ENCODE results near the gene DMAC2.
"Not testable (repeated sequence)": the region's sequence is repeated elsewhere in the genome, so short reads cannot be mapped to it uniquely, and the experiment has no call there.

Gene DMAC2

GRCh38 chr19:41439441-41440222 is at the start of gene DMAC2:
Gene DMAC2 (minus strand): TSS chr19:41439912. CDS start chr19:41439899, 13 bp downstream.
- DNase-seq = peak; percentile 99

GRCh38 chr19:41486953-41487352 is 47.2 kb upstream of the DMAC2 start:
- DNase-seq = not testable (repeated sequence)

GRCh38 chr19:41484822-41485221 is 45.1 kb upstream of the DMAC2 start:
- DNase-seq = no peak

DNA sequence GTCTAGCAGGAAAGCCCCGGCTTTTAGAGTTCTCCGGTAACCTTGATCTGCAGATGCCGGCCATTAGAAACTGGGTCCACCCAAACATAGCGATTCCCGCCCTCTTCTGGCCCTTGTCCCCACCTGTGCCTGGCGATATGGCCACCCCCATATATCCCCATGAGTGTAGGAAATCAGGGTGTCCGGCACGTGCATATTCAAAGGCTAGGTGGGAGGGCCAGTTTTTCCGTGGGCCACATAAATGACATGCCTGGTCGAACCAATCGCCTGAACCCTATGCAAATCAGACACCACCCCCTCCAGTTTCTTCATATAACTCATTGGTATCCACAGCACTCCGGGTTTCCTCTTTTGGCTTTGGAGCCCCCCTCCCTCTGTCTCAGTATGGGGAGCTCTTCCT is 40.6 kb upstream of the DMAC2 start:
- DNase-seq = peak; percentile 20

DNA sequence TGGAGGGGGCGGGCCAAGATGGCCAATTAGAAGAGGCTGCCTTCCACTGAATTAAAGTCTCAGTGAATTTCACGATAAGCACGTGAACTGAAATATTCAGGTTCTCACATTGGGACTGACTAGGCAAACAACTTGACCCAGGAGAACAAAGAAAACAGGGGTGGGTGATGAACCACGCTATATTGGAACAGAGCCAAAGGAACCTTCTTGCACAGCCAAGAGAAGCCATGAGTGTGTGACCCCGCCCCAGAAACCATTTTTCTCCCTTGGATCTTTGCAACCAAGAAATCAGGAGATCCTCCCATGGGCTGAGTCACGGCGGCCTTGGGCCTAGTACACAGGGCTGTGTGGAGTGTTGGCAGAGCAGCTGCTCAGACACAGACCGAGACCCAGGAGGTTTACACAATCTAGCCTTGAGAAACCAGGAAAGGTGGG is 40.1 kb upstream of the DMAC2 start:
- DNase-seq = peak; percentile 14

GRCh38 chr19:41478875-41479756 is 39.4 kb upstream of the DMAC2 start:
- DNase-seq = no peak

DNA sequence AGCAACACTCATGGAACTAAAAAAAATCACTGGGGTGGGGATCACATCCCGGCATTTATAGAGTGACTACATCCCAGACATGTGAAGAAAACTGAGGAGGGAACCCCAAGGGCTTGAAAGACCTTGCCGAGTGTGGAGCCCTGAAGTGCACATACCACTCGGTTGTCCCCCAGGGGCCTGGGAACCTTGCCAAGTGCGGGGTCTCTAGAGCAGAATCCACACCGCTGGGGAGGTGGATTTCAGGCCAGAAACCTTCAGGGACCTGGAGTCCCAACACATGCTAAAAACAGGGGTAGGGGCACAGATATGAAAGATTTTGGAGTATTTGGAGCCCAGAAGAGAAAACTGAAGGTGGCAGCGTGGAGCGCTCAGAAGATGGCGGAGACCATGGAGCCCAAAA is 38.5 kb upstream of the DMAC2 start:
- no peak for DNase-seq

DNA sequence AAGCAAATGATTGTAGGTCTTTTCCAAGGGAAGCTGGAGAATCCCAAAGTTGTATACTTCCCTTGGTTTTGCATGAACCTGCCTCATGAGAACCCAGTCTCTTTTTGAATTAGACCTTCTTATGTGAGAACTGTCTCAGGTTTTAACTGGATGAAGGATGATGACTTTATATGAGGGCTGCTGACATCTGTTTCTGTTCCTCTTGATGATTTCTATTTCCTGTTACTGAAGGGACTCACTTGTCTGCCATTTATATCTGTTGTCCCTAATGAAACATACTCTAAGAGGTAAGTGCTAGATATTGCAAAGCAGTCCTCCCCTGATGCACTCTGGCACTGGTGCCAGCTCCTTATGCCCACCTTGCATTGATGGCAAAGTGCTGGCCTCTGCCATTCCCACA is 36.9 kb upstream of the DMAC2 start:
- peak; percentile 57 for DNase-seq

DNA sequence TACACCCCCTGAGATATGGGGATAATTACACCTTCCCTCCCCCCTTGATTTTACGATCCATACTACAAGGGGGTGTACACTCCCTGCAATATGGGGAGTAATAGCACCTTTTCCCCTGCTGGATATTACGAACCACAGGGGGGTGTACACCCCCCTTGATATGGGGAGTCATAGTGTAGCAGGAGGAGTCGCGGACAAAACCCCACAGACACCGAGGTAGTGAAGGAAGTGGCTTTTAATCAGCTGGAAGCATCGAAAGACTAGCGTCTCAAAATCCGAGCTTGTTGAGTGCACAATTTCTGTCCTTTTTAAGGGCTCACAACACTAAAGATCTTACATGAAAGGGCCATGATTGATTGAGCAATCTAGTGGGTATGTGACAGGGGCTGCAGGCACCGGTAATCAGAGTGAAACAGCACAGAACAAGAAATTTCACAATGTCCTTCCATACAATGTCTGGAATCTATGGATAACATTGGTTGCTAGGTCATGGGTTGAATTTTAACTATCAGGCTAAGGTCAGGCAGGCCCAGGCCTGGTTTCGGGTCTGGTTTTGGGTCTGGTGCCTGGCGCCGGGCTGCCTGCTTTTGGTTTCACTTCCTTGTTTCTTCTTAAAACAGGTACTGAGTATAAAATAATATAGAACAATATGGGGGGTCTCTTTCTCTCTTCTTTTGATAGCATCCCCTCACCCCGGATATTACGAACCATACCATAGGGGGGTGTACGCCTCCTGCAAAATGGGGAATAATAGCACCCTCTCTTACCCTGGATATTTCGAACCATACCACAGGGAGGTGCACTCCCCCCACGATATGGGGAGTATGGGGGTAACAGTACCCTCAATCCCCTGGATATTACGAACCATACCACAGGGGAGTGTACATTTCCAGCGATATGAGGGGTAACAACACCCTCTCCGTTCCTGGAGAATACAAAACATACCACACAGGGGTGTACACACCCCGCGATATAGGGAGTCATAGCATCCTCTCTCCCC is 23.8 kb upstream of the DMAC2 start:
- DNase-seq = peak; percentile 91

DNA sequence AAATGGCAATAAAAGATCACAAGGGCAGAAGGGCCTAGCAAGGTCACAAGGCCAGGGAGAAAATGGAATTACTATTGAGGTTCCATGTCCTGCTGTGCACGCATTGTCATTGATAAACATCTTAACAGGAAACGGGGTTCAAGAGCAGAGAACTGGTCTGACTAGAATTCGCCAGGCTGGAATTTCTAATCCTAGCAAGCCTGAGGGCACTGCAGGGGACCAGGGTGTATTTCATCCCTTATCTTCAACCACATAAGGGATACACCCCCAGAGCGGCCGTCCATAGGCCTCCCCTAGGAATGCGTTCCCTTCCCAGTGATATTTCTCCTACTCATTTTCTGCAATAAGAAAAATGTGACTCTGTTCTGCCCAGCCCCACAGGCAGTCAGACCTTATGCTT is 22.8 kb upstream of the DMAC2 start:
- no peak for DNase-seq

DNA sequence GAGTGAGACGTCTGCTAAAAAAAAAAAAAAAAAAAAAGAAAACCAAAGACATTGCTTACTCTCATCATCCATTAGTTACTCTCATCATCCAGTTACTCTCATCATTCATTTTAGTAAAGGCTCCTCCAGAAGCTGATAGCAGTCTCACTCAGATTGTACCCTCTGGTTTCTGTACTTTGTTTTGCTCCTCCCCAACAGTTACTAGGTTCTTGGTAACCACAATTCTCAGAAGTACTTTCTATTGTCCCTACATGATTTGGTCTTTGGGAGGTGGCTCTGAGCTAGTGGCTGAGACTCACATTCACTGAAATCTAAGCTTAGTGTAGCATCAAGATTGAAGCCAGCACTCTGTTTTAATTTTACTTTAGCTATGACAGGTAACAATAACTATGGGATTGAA is 17.5 kb upstream of the DMAC2 start:
- peak; percentile 42 for DNase-seq

DNA sequence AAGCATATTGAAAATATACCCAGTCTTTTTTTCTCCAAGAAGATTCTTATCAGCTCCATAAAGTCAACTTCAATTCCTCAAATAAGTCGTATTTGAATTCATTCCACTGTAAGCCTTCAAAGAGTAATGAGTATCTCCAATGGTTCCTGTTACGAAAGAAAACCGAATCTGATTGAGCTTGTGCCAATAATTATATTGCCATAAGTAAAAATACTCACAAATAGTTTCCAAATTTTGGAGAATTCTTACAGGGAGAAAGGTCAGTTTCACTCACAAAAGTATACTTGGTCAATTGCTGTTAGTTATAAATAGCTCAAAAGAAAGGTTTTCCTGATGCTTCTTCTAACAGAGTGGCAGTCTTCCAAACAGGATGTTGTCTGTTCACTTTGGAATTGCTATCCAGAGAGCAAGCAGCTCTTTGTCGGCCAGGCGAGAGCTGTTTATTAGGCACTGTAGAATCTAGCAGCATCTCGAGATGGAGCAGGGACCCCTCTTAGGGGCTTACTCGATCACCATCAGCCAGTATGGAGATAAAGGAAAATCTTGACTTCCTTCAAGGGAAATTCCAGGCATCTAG is 16.7 kb upstream of the DMAC2 start:
- no peak for DNase-seq

- DNase-seq = no peak
These were observed 16.2 kb upstream of the DMAC2 start for GRCh38 chr19:41455936-41456335.

DNA sequence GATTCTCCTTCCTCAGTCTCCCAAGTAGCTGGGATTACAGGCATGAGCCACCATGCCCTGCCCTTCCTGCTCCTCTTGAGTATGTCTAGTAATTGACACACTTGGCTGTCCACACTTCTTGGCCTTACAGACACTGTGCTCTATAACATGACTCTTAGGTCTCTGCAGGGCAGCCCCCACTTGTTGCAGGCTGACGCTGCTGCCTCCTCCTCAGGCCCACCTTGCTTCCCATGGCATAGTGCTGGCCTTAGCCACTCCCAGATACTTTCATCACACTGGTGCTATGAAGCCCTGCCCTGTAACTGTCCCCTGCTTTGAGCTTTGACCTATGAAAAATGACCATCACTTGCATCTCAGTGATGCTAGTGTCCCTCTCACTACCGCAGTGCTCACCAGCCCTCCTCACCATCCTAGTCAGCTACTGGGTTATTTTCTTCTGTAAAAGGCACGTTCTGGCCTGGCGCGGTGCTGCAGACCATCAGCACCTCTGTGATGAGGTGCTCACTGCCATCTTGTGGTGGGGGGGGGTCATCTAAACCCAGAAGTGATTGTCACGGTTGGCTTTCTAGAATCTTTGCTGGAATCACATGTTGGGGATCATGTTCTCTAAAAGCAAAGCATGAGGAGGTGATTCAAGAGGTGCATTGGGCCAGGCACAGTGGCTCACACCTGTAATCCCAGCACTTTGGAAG is 13.0 kb upstream of the DMAC2 start:
- DNase-seq = no peak

DNA sequence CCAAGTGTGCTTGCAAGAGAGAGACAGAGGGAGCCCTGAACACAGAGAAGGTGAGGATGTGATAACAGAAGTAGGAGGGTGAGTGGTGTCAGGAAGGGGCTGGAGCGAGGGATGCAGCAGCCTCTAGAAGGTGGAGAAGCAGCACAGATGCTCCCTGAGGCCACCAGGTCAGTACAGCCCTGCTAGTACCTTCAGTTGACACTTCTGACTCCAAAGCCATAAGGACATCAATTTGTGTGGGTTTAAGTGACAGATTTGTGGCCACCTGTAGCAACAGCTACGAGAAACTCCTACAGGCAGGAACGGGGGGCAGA is 10.1 kb upstream of the DMAC2 start:
- no peak for DNase-seq

- peak; percentile 74 for DNase-seq
These were observed 9.6 kb upstream of the DMAC2 start for GRCh38 chr19:41449079-41449864.

- peak; percentile 9 for DNase-seq
These were observed 8.1 kb upstream of the DMAC2 start for GRCh38 chr19:41447732-41448332.

- DNase-seq = no peak
These were observed 5.9 kb upstream of the DMAC2 start for GRCh38 chr19:41445575-41445974.

- DNase-seq = no peak
These were observed 4.2 kb upstream of the DMAC2 start for GRCh38 chr19:41443813-41444455.
